ENCODE results near the gene PORCN. TPM values are rescaled to one million over a fixed set of nuclear protein-coding genes. Genes with fewer than 3 reads are reported as not detected.

PORCN gene
- polyA plus RNA-seq, 3 donors from 2014 or later: 13.1 to 29.8 (median 18.1) TPM

- peak overlapping the region in 1 of 6 donors; percentile 75 for H3K27ac Mint-ChIP-seq
- peak overlapping the region in 1 of 5 donors; percentile 17 for H3K4me3 Mint-ChIP-seq
- H3K27me3 Mint-ChIP-seq (ENCODE audit: low read depth in 3 of 3): peaks cover 0 to 6% (median 2%) of the 10 kb centered on the region in 3 donors
Observed at GRCh38 chrX:48471504-48471903, 37.3 kb upstream of the PORCN start.

GRCh38 chrX:48472225-48472624 lies 36.6 kb upstream of the PORCN start:
- Mint-ChIP-seq H3K27me3 (ENCODE audit: low read depth in 3 of 3) (peaks cover 0 to 6% (median 1%) of the 10 kb centered on the region in 3 donors), H3K27ac (no peak overlapping the region), H3K9me3 (no peaks in the 10 kb centered on the region), H3K4me3 (no peak overlapping the region), H3K4me1 (peaks cover 31 to 34% of the 10 kb centered on the region in 2 donors), H3K36me3 (no peaks in the 10 kb centered on the region)
- no peak for DNase-seq

More at GRCh38 chrX:48471504-48471903, 37.3 kb upstream of the PORCN start:
- Mint-ChIP-seq H3K4me1 (peaks cover 24 to 27% of the 10 kb centered on the region in 2 donors), H3K9me3 (no peaks in the 10 kb centered on the region), H3K36me3 (no peaks in the 10 kb centered on the region)
- no peak for DNase-seq

GRCh38 chrX:48472851-48473703 lies 35.7 kb upstream of the PORCN start:
- H3K4me3 Mint-ChIP-seq: no peak overlapping the region
- H3K36me3 Mint-ChIP-seq: no peaks in the 10 kb centered on the region
- H3K27me3 Mint-ChIP-seq (ENCODE audit: low read depth in 3 of 3): peaks cover 0 to 8% (median 1%) of the 10 kb centered on the region in 3 donors
- no peaks in the 10 kb centered on the region for H3K9me3 Mint-ChIP-seq
- peaks cover 36 to 39% of the 10 kb centered on the region in 2 donors for H3K4me1 Mint-ChIP-seq
- no peak overlapping the region for H3K27ac Mint-ChIP-seq
- no peak for DNase-seq

GRCh38 chrX:48473704-48473990 lies 35.1 kb upstream of the PORCN start:
- Mint-ChIP-seq H3K9me3 (no peaks in the 10 kb centered on the region), H3K27me3 (ENCODE audit: low read depth in 3 of 3) (peaks cover 0 to 11% (median 1%) of the 10 kb centered on the region in 3 donors), H3K36me3 (no peaks in the 10 kb centered on the region), H3K27ac (no peak overlapping the region), H3K4me3 (no peak overlapping the region), H3K4me1 (peaks cover 35 to 36% of the 10 kb centered on the region in 2 donors)
- DNase-seq: no peak

- H3K27ac Mint-ChIP-seq: no peak overlapping the region
- peaks cover 34 to 35% of the 10 kb centered on the region in 2 donors for H3K4me1 Mint-ChIP-seq
- H3K4me3 Mint-ChIP-seq: no peak overlapping the region
- no peaks in the 10 kb centered on the region for H3K9me3 Mint-ChIP-seq
- peaks cover 0 to 13% (median 1%) of the 10 kb centered on the region in 3 donors for H3K27me3 Mint-ChIP-seq (ENCODE audit: low read depth in 3 of 3)
- DNase-seq: no peak
- peaks cover 0 to 1% (median 0%) of the 10 kb centered on the region in 3 donors for H3K36me3 Mint-ChIP-seq
Observed at GRCh38 chrX:48474127-48474526, 34.7 kb upstream of the PORCN start.

- Mint-ChIP-seq H3K36me3 (peaks cover 0 to 4% (median 0%) of the 10 kb centered on the region in 3 donors), H3K27ac (no peak overlapping the region), H3K9me3 (no peaks in the 10 kb centered on the region), H3K4me3 (peak overlapping the region in 1 of 5 donors; percentile 92), H3K4me1 (peaks cover 30 to 32% of the 10 kb centered on the region in 2 donors), H3K27me3 (ENCODE audit: low read depth in 3 of 3) (peaks cover 0 to 13% (median 1%) of the 10 kb centered on the region in 3 donors)
- no peak for DNase-seq
Observed at GRCh38 chrX:48474581-48474980, 34.2 kb upstream of the PORCN start.

- no peaks in the 10 kb centered on the region for H3K9me3 Mint-ChIP-seq
- H3K36me3 Mint-ChIP-seq: peaks cover 0 to 4% (median 0%) of the 10 kb centered on the region in 3 donors
- H3K4me1 Mint-ChIP-seq: peaks cover 26 to 28% of the 10 kb centered on the region in 2 donors
- H3K27me3 Mint-ChIP-seq (ENCODE audit: low read depth in 3 of 3): peaks cover 0 to 11% (median 1%) of the 10 kb centered on the region in 3 donors
- H3K4me3 Mint-ChIP-seq: peak overlapping the region; percentile 72 to 92 (median 86)
- DNase-seq: no peak
- peak overlapping the region; percentile 75 to 96 (median 92) for H3K27ac Mint-ChIP-seq
Observed at GRCh38 chrX:48475296-48475695, 33.5 kb upstream of the PORCN start.

GRCh38 chrX:48475774-48476577 lies 32.8 kb upstream of the PORCN start, which contains the start of gene FTSJ1:
Gene FTSJ1, plus strand, starts transcription at chrX:48476199. Its CDS starts 1,849 bp downstream, at chrX:48478048.
- Mint-ChIP-seq H3K4me1 (peaks cover 26 to 28% of the 10 kb centered on the region in 2 donors), H3K9me3 (no peaks in the 10 kb centered on the region), H3K4me3 (peak within 1 kb of the TSS; percentile 72 to 92 (median 86)), H3K27me3 (ENCODE audit: low read depth in 3 of 3) (peaks cover 0 to 11% (median 1%) of the 10 kb centered on the region in 3 donors), H3K27ac (peak within 1 kb of the TSS; percentile 75 to 96 (median 92)), H3K36me3 (peaks cover 0 to 4% (median 0%) of the 10 kb centered on the region in 3 donors)
- DNase-seq: peak; percentile 86 to 90 (median 87)

GRCh38 chrX:48476919-48477318 lies 31.9 kb upstream of the PORCN start:
- peaks cover 0 to 11% (median 1%) of the 10 kb centered on the region in 3 donors for H3K27me3 Mint-ChIP-seq (ENCODE audit: low read depth in 3 of 3)
- H3K36me3 Mint-ChIP-seq: peaks cover 0 to 4% (median 0%) of the 10 kb centered on the region in 3 donors
- H3K27ac Mint-ChIP-seq: peak overlapping the region; percentile 75 to 96 (median 92)
- H3K9me3 Mint-ChIP-seq: no peaks in the 10 kb centered on the region
- H3K4me3 Mint-ChIP-seq: peak overlapping the region; percentile 72 to 92 (median 86)
- DNase-seq: no peak
- H3K4me1 Mint-ChIP-seq: peaks cover 26 to 28% of the 10 kb centered on the region in 2 donors

- Mint-ChIP-seq H3K27ac (peak overlapping the region in 2 of 6 donors; percentile 40 to 75), H3K36me3 (peaks cover 0 to 9% (median 4%) of the 10 kb centered on the region in 3 donors), H3K4me1 (peaks cover 26 to 28% of the 10 kb centered on the region in 2 donors), H3K4me3 (no peak overlapping the region), H3K9me3 (no peaks in the 10 kb centered on the region), H3K27me3 (ENCODE audit: low read depth in 3 of 3) (peaks cover 0 to 9% (median 1%) of the 10 kb centered on the region in 3 donors)
- no peak for DNase-seq
Observed at GRCh38 chrX:48477960-48478755, 30.6 kb upstream of the PORCN start.

- Mint-ChIP-seq H3K36me3 (peaks cover 0 to 9% (median 4%) of the 10 kb centered on the region in 3 donors), H3K4me1 (peaks cover 26 to 28% of the 10 kb centered on the region in 2 donors), H3K27ac (no peak overlapping the region), H3K4me3 (peak overlapping the region in 1 of 5 donors; percentile 4), H3K27me3 (ENCODE audit: low read depth in 3 of 3) (peaks cover 0 to 9% (median 1%) of the 10 kb centered on the region in 3 donors), H3K9me3 (no peaks in the 10 kb centered on the region)
- DNase-seq: no peak
Observed at GRCh38 chrX:48478806-48479205, 30.0 kb upstream of the PORCN start.

- no peaks in the 10 kb centered on the region for H3K9me3 Mint-ChIP-seq
- peaks cover 1 to 9% (median 2%) of the 10 kb centered on the region in 3 donors for H3K27me3 Mint-ChIP-seq (ENCODE audit: low read depth in 3 of 3)
- peaks cover 23 to 26% of the 10 kb centered on the region in 2 donors for H3K4me1 Mint-ChIP-seq
- no peak for DNase-seq
- no peak overlapping the region for H3K4me3 Mint-ChIP-seq
- peaks cover 0 to 9% (median 4%) of the 10 kb centered on the region in 3 donors for H3K36me3 Mint-ChIP-seq
- H3K27ac Mint-ChIP-seq: peak overlapping the region in 1 of 6 donors; percentile 46
Observed at GRCh38 chrX:48480142-48480541, 28.6 kb upstream of the PORCN start.

GRCh38 chrX:48480583-48480982 lies 28.2 kb upstream of the PORCN start:
- H3K9me3 Mint-ChIP-seq: no peaks in the 10 kb centered on the region
- no peak overlapping the region for H3K4me3 Mint-ChIP-seq
- peaks cover 1 to 9% (median 2%) of the 10 kb centered on the region in 3 donors for H3K27me3 Mint-ChIP-seq (ENCODE audit: low read depth in 3 of 3)
- H3K27ac Mint-ChIP-seq: peak overlapping the region in 2 of 6 donors; percentile 22 to 46
- H3K4me1 Mint-ChIP-seq: peaks cover 18 to 23% of the 10 kb centered on the region in 2 donors
- peaks cover 0 to 9% (median 4%) of the 10 kb centered on the region in 3 donors for H3K36me3 Mint-ChIP-seq
- no peak for DNase-seq

All from immature natural killer cell (primary cell).